NCI-H345 treated with DMSO at 0.1 percent for 48 hours (cell line): ENCODE results near the gene BRF1.

ENCODE experiments used
- DNase-seq: peaks from one replicate; lab custom pipeline; 2025; ENCODE audit not compliant: unreplicated experiment; lab: John Stamatoyannopoulos, UW

The BRF1 gene

DNA sequence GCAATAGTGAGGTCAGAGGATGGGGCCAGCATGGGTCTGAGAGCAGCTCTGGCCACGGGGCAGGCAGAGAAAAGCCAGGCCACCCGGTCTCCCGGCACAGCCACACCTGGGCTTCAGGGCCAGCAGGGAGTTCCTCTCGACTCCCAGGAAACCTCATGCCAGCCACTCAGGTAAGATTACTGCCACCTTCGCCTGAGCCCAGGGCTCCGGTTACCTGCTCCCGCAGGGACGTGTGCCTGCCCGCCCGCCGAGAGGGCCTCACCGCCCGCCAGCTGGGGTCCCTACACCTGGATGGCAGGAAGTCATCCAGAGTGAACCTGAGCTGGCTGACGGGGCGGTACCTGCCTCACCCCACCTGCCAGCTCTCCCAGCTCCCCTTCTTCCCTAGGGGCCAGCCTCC is 139.5 kb downstream of the BRF1 start:
- peak; percentile 83 for DNase-seq

GRCh38 chr14:105160776-105161175 is 140.0 kb downstream of the BRF1 start:
- DNase-seq: no peak

- DNase-seq: no peak
Observed at GRCh38 chr14:105159344-105159743, 141.5 kb downstream of the BRF1 start.
